Endothelial cell of umbilical vein (primary cell): Measurements from ENCODE around the gene SLC33A1. TPM values are rescaled to one million over a fixed set of nuclear protein-coding genes. Genes with fewer than 3 reads are reported as not detected.
A peak's percentile ranks its signal among the peaks of the same experiment; 100 is the strongest.

Source experiments
- BruUV-seq: library from RNA; stranded (reverse); fragments of 400-500 nt; replicated peaks from 2 replicates; lab custom pipeline; 2021; lab: Mats Ljungman, UMichigan
- CTCF ChIA-PET: fragments of 300-600, 350-600 bp; sonication (Branson Sonifier 250); formaldehyde crosslinking; loops from one replicate; lab custom pipeline; 2021; ENCODE audit warnings: antibody characterized with exemption, inconsistent platforms; lab: Charles Lee
- POLR2A ChIA-PET: fragments of 300-600, 350-600 bp; sonication (Branson Sonifier 250); formaldehyde crosslinking; loops from one replicate; lab custom pipeline; 2021; ENCODE audit warnings: antibody characterized with exemption, inconsistent platforms; lab: Charles Lee
- DNase-seq: peaks from one replicate; pipeline ENCODE4 v3.0.0-alpha.2; 2011; ENCODE audit warnings: low read depth, low spot score
- FAIRE-seq: peaks from 2 replicates; lab custom pipeline; 2011; peaks lifted over from hg19 to GRCh38; lab: Jason Lieb, UNC
- H2AFZ ChIP-seq: 2 replicates; pipeline ENCODE4 v1.6.0; 2012; ENCODE audit warnings: low read depth, low read length, control low read depth, inconsistent platforms
- H3K27ac ChIP-seq: 2 replicates; pipeline ENCODE4 v1.5.1; 2011; ENCODE audit warnings: low read depth, mild to moderate bottlenecking, control low read depth, low read length, moderate library complexity; ENCODE audit not compliant: insufficient read depth
- H3K27me3 ChIP-seq, 2 experiments: 2 replicates each; pipeline versions ENCODE4 v1.6.0 to v1.6.1; 2011; ENCODE audit warnings: low read length in 2 of 2, mixed read lengths in 1 of 2; ENCODE audit not compliant: control insufficient read depth in 2 of 2, insufficient read depth in 2 of 2
- H3K36me3 ChIP-seq, 2 experiments: 2 replicates in 1 of 2; 3 replicates in 1 of 2; pipeline ENCODE4 v1.5.1; 2011; ENCODE audit warnings: low read length in 2 of 2, mild to moderate bottlenecking in 1 of 2, moderate library complexity in 1 of 2; ENCODE audit not compliant: control insufficient read depth in 2 of 2, insufficient read depth in 2 of 2; ENCODE audit errors: extremely low read depth in 1 of 2
- H3K4me1 ChIP-seq: 3 replicates; pipeline ENCODE4 v1.5.1; 2011; ENCODE audit warnings: mild to moderate bottlenecking, low read length; ENCODE audit not compliant: control insufficient read depth, insufficient read depth; ENCODE audit errors: extremely low read depth
- H3K4me2 ChIP-seq: 2 replicates; pipeline ENCODE4 v1.6.1; 2011; ENCODE audit warnings: low read length, control low read depth, mixed read lengths; ENCODE audit not compliant: insufficient read depth
- H3K4me3 ChIP-seq, 3 experiments: fragments of 200-600 bp in 1 of 3; sonication (generic), shearing (Covaris generic) in 1 of 3; replicated peaks in 1 of 3; 2 replicates each; pipeline ENCODE4 v1.5.1; 2011 to 2016; ENCODE audit warnings: control low read depth in 3 of 3, low read length in 3 of 3, mild to moderate bottlenecking in 2 of 3, inconsistent platforms in 1 of 3, low read depth in 1 of 3, moderate library complexity in 1 of 3; ENCODE audit not compliant: insufficient read depth in 1 of 3
- H3K79me2 ChIP-seq: 2 replicates; pipeline ENCODE4 v1.6.0; 2012; ENCODE audit warnings: low read length, inconsistent platforms; ENCODE audit not compliant: control insufficient read depth, insufficient read depth
- H3K9ac ChIP-seq: replicated peaks from 2 replicates; pipeline ENCODE3; 2011; ENCODE audit warnings: low read length, control low read depth; ENCODE audit not compliant: insufficient read depth; ENCODE audit errors: extremely low read depth
- H3K9me1 ChIP-seq: replicated peaks from 3 replicates; pipeline ENCODE4 v1.6.0; 2011; ENCODE audit warnings: mild to moderate bottlenecking, low read length; ENCODE audit not compliant: control insufficient read depth, insufficient read depth; ENCODE audit errors: extremely low read depth
- H3K9me3 ChIP-seq: replicated peaks from 2 replicates; pipeline ENCODE4 v1.5.1; 2012; ENCODE audit warnings: low read length, inconsistent platforms; ENCODE audit not compliant: control insufficient read depth, insufficient read depth
- H4K20me1 ChIP-seq: replicated peaks from 2 replicates; pipeline ENCODE3; 2011; ENCODE audit warnings: mild to moderate bottlenecking, low read length; ENCODE audit not compliant: control insufficient read depth, insufficient read depth; ENCODE audit errors: extremely low read depth
- EZH2 ChIP-seq: IDR thresholded peaks from 2 replicates; pipeline ENCODE4 v1.6.1; 2012; ENCODE audit warnings: borderline replicate concordance, low read depth, mild to moderate bottlenecking, moderate library complexity, low read length, inconsistent platforms; ENCODE audit not compliant: severe bottlenecking
- FOS ChIP-seq: IDR thresholded peaks from 2 replicates; pipeline ENCODE4 v1.6.1; 2011; ENCODE audit warnings: mild to moderate bottlenecking, low read length, moderate library complexity, borderline replicate concordance; ENCODE audit not compliant: insufficient read depth
- GATA2 ChIP-seq: IDR thresholded peaks from 2 replicates; pipeline ENCODE4 v1.7.0; 2011; ENCODE audit warnings: low read depth, mild to moderate bottlenecking, moderate library complexity, mixed read lengths, low read length; ENCODE audit not compliant: insufficient read length, insufficient read depth
- JUN ChIP-seq: IDR thresholded peaks from 2 replicates; pipeline ENCODE4 v1.6.1; 2011; ENCODE audit warnings: borderline replicate concordance, low read depth; ENCODE audit not compliant: insufficient read length, insufficient read depth
- MYC ChIP-seq: IDR thresholded peaks from one replicate; pipeline ENCODE4 v1.6.1; 2011; ENCODE audit warnings: mild to moderate bottlenecking, low read depth, low read length
- POLR2A ChIP-seq: IDR thresholded peaks from 2 replicates; pipeline ENCODE4 v1.6.1; 2012; ENCODE audit warnings: low read depth, mild to moderate bottlenecking, control low read depth, low read length
- POLR2AphosphoS5 ChIP-seq: IDR thresholded peaks from 2 replicates; pipeline ENCODE4 v1.6.1; 2012; ENCODE audit warnings: low read depth, mild to moderate bottlenecking, control low read depth, low read length, moderate library complexity; ENCODE audit not compliant: insufficient read depth
- dilution Hi-C: fragments of 300-500 bp; cut with MboI; formaldehyde crosslinking; loops from one replicate; pipeline ENCODE4 v1.15.0; 2019; ENCODE audit warnings: low sequenced_read_pairs; ENCODE audit not compliant: extremely low pct_ligation_motif_present
- intact Hi-C: fragments of 100-400 bp; cut with micrococcal nuclease; formaldehyde crosslinking; loops from one replicate; pipeline ENCODE4 v1.10.0; 2022
- polyA plus RNA-seq, 4 experiments: library from polyadenylated mRNA; depleted of rRNA in 3 of 4; stranded (reverse) in 3 of 4; unstranded in 1 of 4; fragments of >200 nt; gene quantifications; 2 replicates each; pipeline versions ENCODE4 v1.2.1 to v1.2.3, GENCODE V29; 2011 to 2012; ENCODE audit warnings: missing spikeins in 1 of 4
- total RNA-seq: library from RNA; stranded (reverse); gene quantifications from 2 replicates; pipeline ENCODE4 v1.2.3, GENCODE V29; 2021
- TF ChIP-seq, protein P1 (sequence below): IDR thresholded peaks from 2 replicates; pipeline ENCODE4 v1.6.1; 2011; ENCODE audit not compliant: insufficient read depth, insufficient read length
- TF ChIP-seq, protein P2 (sequence below), 2 donors: IDR thresholded peaks; 1 replicate in 1 of 2; 2 replicates in 1 of 2; pipeline ENCODE4 v1.5.1; 2011; ENCODE audit warnings: low read length in 2 of 2, mild to moderate bottlenecking in 2 of 2, moderate library complexity in 2 of 2, control low read depth in 1 of 2, inconsistent platforms in 1 of 2, low read depth in 1 of 2; ENCODE audit not compliant: insufficient read depth in 1 of 2; ENCODE audit errors: extremely low read depth in 1 of 2

SLC33A1 gene
- total and polyA plus RNA-seq, 2 donors (not counting 3 experiments of a cell fraction or from before 2014, with no cell fraction given): 28.4 to 30.3 TPM

GRCh38 chr3:155869691-155870090 is 15.5 kb upstream of the SLC33A1 start:
- H4K20me1 ChIP-seq: peaks cover 3% of the 10 kb centered on the region
- POLR2A ChIA-PET: interaction anchor here (0.7 to 1.2 kb wide), 2 partner anchors 16 to 64 kb away, joined by 4 read pairs; partner anchors contain the start of genes C3orf33 and SLC33A1
- DNase-seq: no peak
- H3K9me3 ChIP-seq: no peaks in the 10 kb centered on the region
- peak overlapping the region; percentile 99 for H3K4me2 ChIP-seq
- peaks cover 40% of the 10 kb centered on the region for H3K79me2 ChIP-seq
- H3K9ac ChIP-seq: peak overlapping the region; percentile 89
- H3K4me1 ChIP-seq: peaks cover 20% of the 10 kb centered on the region
- H3K27me3 ChIP-seq: no peaks in the 10 kb centered on the region
- intact Hi-C loops (loop anchor here (1.0 to 10.0 kb wide), 3 partner anchors 15 to 1295 kb away; partner anchors contain the start of genes C3orf33, CCNL1 and SLC33A1), dilution Hi-C loops (no loop called here)
- no peaks in the 10 kb centered on the region for H3K9me1 ChIP-seq
- H3K27ac ChIP-seq: peak overlapping the region; percentile 73
- TSS peak; percentile 82 for BruUV-seq
- H3K4me3 ChIP-seq: peak overlapping the region; percentile 26 to 79 (median 76)
- TF ChIP-seq JUN: no peak
- TF ChIP-seq, protein P1, sequence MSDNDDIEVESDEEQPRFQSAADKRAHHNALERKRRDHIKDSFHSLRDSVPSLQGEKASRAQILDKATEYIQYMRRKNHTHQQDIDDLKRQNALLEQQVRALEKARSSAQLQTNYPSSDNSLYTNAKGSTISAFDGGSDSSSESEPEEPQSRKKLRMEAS: no peak
- TF ChIP-seq, protein P2, sequence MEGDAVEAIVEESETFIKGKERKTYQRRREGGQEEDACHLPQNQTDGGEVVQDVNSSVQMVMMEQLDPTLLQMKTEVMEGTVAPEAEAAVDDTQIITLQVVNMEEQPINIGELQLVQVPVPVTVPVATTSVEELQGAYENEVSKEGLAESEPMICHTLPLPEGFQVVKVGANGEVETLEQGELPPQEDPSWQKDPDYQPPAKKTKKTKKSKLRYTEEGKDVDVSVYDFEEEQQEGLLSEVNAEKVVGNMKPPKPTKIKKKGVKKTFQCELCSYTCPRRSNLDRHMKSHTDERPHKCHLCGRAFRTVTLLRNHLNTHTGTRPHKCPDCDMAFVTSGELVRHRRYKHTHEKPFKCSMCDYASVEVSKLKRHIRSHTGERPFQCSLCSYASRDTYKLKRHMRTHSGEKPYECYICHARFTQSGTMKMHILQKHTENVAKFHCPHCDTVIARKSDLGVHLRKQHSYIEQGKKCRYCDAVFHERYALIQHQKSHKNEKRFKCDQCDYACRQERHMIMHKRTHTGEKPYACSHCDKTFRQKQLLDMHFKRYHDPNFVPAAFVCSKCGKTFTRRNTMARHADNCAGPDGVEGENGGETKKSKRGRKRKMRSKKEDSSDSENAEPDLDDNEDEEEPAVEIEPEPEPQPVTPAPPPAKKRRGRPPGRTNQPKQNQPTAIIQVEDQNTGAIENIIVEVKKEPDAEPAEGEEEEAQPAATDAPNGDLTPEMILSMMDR (IDR thresholded peaks at IDR 0.05; ENCODE audit: extremely low read depth in 1 of 2, insufficient read depth in 1 of 2, low read depth in 1 of 2, low read length in 2 of 2): no peak
- TF ChIP-seq FOS: no peak
- TF ChIP-seq EZH2: no peak
- TF ChIP-seq POLR2A: no peak
- TF ChIP-seq MYC: no peak
- no peak for TF ChIP-seq POLR2AphosphoS5
- TF ChIP-seq GATA2: no peak
- no peaks in the 10 kb centered on the region for H3K36me3 ChIP-seq
- peak overlapping the region; percentile 100 for H2AFZ ChIP-seq
- FAIRE-seq: no peak
- CTCF ChIA-PET: interaction anchor here (1.1 to 4.7 kb wide), 3 partner anchors 16 to 64 kb away, joined by 3 to 40 read pairs (median 5); partner anchors contain the start of genes C3orf33 and SLC33A1
